ENCODE measurements around the gene PTPRD. TPM values are rescaled to one million over a fixed set of nuclear protein-coding genes. Genes with fewer than 3 reads are reported as not detected.

Gene PTPRD
- total RNA-seq, 2 donors from 2014 or later: 19.6 to 101 TPM

DNA sequence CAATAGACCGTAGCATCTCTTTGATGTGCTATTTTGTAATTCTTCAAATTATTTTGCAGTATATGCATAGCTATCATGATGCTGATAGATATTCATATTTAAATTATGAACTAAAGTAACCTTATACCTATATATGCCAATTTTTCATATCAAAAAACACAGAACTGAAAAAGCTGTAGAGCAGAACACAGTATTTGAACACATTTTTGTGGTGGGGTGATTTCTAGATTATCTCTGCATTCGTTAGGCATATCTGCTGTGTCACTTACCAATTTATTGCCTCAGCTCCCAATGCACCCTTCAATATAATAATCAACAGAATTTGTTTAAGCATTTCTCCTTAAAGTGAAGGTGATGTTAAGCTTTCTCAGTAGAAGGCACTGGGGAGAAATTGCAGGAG, 998.2 kb downstream of the PTPRD start:
- peaks cover 0 to 11% of the 10 kb centered on the region in 2 donors for H3K4me1 ChIP-seq (ENCODE audit: control insufficient read depth in 1 of 2, low read depth in 2 of 2)
- no peaks in the 10 kb centered on the region for H3K27me3 ChIP-seq (replicated peaks; ENCODE audit: insufficient read depth)
- H3K36me3 ChIP-seq: no peaks in the 10 kb centered on the region
- no peak overlapping the region for H3K4me3 ChIP-seq
- H3K27ac ChIP-seq: no peak overlapping the region
- no peaks in the 10 kb centered on the region for H3K9me3 ChIP-seq
- TF ChIP-seq, protein P1, sequence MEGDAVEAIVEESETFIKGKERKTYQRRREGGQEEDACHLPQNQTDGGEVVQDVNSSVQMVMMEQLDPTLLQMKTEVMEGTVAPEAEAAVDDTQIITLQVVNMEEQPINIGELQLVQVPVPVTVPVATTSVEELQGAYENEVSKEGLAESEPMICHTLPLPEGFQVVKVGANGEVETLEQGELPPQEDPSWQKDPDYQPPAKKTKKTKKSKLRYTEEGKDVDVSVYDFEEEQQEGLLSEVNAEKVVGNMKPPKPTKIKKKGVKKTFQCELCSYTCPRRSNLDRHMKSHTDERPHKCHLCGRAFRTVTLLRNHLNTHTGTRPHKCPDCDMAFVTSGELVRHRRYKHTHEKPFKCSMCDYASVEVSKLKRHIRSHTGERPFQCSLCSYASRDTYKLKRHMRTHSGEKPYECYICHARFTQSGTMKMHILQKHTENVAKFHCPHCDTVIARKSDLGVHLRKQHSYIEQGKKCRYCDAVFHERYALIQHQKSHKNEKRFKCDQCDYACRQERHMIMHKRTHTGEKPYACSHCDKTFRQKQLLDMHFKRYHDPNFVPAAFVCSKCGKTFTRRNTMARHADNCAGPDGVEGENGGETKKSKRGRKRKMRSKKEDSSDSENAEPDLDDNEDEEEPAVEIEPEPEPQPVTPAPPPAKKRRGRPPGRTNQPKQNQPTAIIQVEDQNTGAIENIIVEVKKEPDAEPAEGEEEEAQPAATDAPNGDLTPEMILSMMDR (IDR thresholded peaks at IDR 0.05): no peak
- no peak for DNase-seq (ENCODE audit: low spot score)
- no peak for ATAC-seq (ENCODE audit: insufficient number of reproducible peaks, low FRiP score, low read depth)

DNA sequence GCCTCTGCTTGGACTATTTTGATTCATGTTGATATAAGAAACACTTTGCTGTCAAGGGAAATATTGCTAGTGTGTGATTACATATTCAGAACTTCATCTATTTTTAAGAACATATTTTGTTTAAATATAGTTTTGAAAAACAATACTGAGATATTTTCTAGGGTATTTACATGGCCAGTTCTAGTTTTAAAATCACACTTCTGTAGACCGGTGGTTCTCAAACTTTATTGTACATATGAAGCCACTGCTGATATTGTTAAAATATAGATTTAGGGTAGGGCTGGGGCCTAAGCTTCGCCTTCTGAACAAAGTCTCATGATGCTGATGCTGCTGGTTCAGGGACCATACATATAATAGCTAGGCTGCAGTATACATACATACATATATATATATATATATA, 1000.0 kb downstream of the PTPRD start:
- Histone ChIP-seq H3K4me3 (no peak overlapping the region), H3K27ac (no peak overlapping the region), H3K36me3 (no peaks in the 10 kb centered on the region), H3K4me1 (ENCODE audit: control insufficient read depth in 1 of 2, low read depth in 2 of 2) (peaks cover 0 to 11% of the 10 kb centered on the region in 2 donors), H3K9me3 (no peaks in the 10 kb centered on the region), H3K27me3 (replicated peaks; ENCODE audit: insufficient read depth) (no peaks in the 10 kb centered on the region)
- ATAC-seq (ENCODE audit: insufficient number of reproducible peaks, low FRiP score, low read depth) (no peak), DNase-seq (ENCODE audit: low spot score) (no peak)
- TF ChIP-seq, protein P1 (IDR thresholded peaks at IDR 0.05): no peak

DNA sequence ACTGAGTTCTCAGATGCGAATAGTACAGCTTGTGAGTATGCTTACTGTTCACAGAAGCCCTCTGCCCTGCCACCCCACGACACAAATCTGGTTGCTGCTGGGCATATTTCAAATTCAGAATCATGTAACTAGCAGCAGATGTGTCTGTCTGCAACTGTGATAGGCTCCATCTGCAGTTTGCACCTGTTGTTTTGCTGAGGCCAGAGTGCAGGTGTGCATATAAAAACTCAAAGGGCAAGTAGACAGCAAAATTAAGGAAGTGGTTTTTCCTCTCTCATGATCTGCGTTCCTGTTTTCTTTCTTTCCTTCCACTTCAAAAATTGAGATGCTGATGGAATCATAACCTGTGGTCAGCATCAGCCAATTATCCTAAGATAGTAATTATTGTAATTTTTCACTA, 1000.5 kb downstream of the PTPRD start:
- H3K9me3 ChIP-seq: no peaks in the 10 kb centered on the region
- H3K27ac ChIP-seq: no peak overlapping the region
- peaks cover 0 to 10% of the 10 kb centered on the region in 2 donors for H3K4me1 ChIP-seq (ENCODE audit: control insufficient read depth in 1 of 2, low read depth in 2 of 2)
- H3K27me3 ChIP-seq (replicated peaks; ENCODE audit: insufficient read depth): no peaks in the 10 kb centered on the region
- ATAC-seq (ENCODE audit: insufficient number of reproducible peaks, low FRiP score, low read depth): no peak
- H3K4me3 ChIP-seq: no peak overlapping the region
- no peaks in the 10 kb centered on the region for H3K36me3 ChIP-seq
- TF ChIP-seq, protein P1 (IDR thresholded peaks at IDR 0.05): no peak
- no peak for DNase-seq (ENCODE audit: low spot score)

- no peaks in the 10 kb centered on the region for H3K4me1 ChIP-seq (ENCODE audit: control insufficient read depth in 1 of 2, low read depth in 2 of 2)
- no peaks in the 10 kb centered on the region for H3K9me3 ChIP-seq
- ATAC-seq (ENCODE audit: insufficient number of reproducible peaks, low FRiP score, low read depth): no peak
- H3K27me3 ChIP-seq (replicated peaks; ENCODE audit: insufficient read depth): no peaks in the 10 kb centered on the region
- H3K4me3 ChIP-seq: no peak overlapping the region
- DNase-seq (ENCODE audit: low spot score): no peak
- TF ChIP-seq, protein P1 (IDR thresholded peaks at IDR 0.05): no peak
- H3K27ac ChIP-seq: no peak overlapping the region
- no peaks in the 10 kb centered on the region for H3K36me3 ChIP-seq
Measured at GRCh38 chr9:9605681-9606080, 1007.1 kb downstream of the PTPRD start.

DNA sequence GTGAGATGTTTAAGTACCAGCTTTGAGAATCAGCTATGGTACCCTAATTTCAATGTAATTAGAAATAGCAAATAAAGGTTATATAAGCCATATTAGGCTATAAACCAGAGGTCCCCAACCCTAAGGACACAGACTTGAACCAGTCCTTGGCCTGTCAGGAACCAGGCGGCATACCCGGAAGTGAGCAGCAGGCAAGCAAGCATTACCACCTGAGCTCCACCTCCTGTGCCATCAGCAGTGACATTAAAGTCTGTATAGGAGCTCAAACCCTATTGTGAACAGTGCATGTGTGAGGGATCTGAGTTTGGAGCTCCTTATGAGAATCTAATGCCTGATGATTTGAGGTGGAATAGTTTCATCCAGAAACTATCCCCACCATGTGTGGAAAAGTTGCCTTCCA, 1009.5 kb downstream of the PTPRD start:
- DNase-seq (ENCODE audit: low spot score) (no peak), ATAC-seq (ENCODE audit: insufficient number of reproducible peaks, low FRiP score, low read depth) (no peak)
- Histone ChIP-seq H3K4me3 (no peak overlapping the region), H3K27me3 (replicated peaks; ENCODE audit: insufficient read depth) (no peaks in the 10 kb centered on the region), H3K4me1 (ENCODE audit: control insufficient read depth in 1 of 2, low read depth in 2 of 2) (no peaks in the 10 kb centered on the region), H3K36me3 (no peaks in the 10 kb centered on the region), H3K27ac (no peak overlapping the region), H3K9me3 (no peaks in the 10 kb centered on the region)
- TF ChIP-seq, protein P1 (IDR thresholded peaks at IDR 0.05): no peak
